HG02970 (cell line): ENCODE data around the gene LTBP1.

Source experiments
- ATAC-seq: cut with Tn5 transposase; IDR thresholded peaks from one replicate; pipeline ENCODE4 v1.9.1; 2021; ENCODE audit warnings: mild to moderate bottlenecking, moderate library complexity, moderate number of reproducible peaks; ENCODE audit not compliant: unreplicated experiment, low FRiP score

The LTBP1 gene

GRCh38 chr2:33178209-33178608 is 231.5 kb downstream of the LTBP1 start:
- ATAC-seq, result no peak

- ATAC-seq, result no peak
These were observed 234.2 kb downstream of the LTBP1 start for GRCh38 chr2:33180915-33181314.

GRCh38 chr2:33181466-33181865 is 234.7 kb downstream of the LTBP1 start:
- ATAC-seq, result no peak

GRCh38 chr2:33184041-33184440 is 237.3 kb downstream of the LTBP1 start:
- no peak for ATAC-seq

- ATAC-seq, result no peak
These were observed 240.2 kb downstream of the LTBP1 start for GRCh38 chr2:33186937-33187336.

- no peak for ATAC-seq
These were observed 242.0 kb downstream of the LTBP1 start for GRCh38 chr2:33188799-33189198.

- ATAC-seq, result no peak
These were observed 243.7 kb downstream of the LTBP1 start for GRCh38 chr2:33190393-33190937.

GRCh38 chr2:33195891-33196290 is 249.1 kb downstream of the LTBP1 start:
- ATAC-seq, result no peak

GRCh38 chr2:33196700-33197099 is 249.9 kb downstream of the LTBP1 start:
- no peak for ATAC-seq

GRCh38 chr2:33197198-33197938 is 250.6 kb downstream of the LTBP1 start:
- no peak for ATAC-seq

- no peak for ATAC-seq
These were observed 256.1 kb downstream of the LTBP1 start for GRCh38 chr2:33202641-33203522.

- ATAC-seq, result no peak
These were observed 258.2 kb downstream of the LTBP1 start for GRCh38 chr2:33204945-33205344.

- ATAC-seq, result peak; percentile 86
These were observed 259.1 kb downstream of the LTBP1 start for GRCh38 chr2:33205693-33206434.

- no peak for ATAC-seq
These were observed 260.5 kb downstream of the LTBP1 start for GRCh38 chr2:33207151-33207740.

GRCh38 chr2:33208400-33208799 is 261.6 kb downstream of the LTBP1 start:
- no peak for ATAC-seq

GRCh38 chr2:33209976-33210375 is 263.2 kb downstream of the LTBP1 start:
- ATAC-seq, result no peak

GRCh38 chr2:33210626-33211025 is 263.9 kb downstream of the LTBP1 start:
- ATAC-seq, result no peak

GRCh38 chr2:33212151-33212550 is 265.4 kb downstream of the LTBP1 start:
- ATAC-seq, result no peak

- ATAC-seq, result no peak
These were observed 266.5 kb downstream of the LTBP1 start for GRCh38 chr2:33213244-33213643.

- no peak for ATAC-seq
These were observed 266.9 kb downstream of the LTBP1 start for GRCh38 chr2:33213648-33214047.
